Fibroblast of skin of right biceps (primary cell): ENCODE measurements around the gene ROBO1.

Experiments used
- DNase-seq: peaks from one replicate; pipeline ENCODE4 v3.0.0-alpha.2; 2013

Gene ROBO1

DNA sequence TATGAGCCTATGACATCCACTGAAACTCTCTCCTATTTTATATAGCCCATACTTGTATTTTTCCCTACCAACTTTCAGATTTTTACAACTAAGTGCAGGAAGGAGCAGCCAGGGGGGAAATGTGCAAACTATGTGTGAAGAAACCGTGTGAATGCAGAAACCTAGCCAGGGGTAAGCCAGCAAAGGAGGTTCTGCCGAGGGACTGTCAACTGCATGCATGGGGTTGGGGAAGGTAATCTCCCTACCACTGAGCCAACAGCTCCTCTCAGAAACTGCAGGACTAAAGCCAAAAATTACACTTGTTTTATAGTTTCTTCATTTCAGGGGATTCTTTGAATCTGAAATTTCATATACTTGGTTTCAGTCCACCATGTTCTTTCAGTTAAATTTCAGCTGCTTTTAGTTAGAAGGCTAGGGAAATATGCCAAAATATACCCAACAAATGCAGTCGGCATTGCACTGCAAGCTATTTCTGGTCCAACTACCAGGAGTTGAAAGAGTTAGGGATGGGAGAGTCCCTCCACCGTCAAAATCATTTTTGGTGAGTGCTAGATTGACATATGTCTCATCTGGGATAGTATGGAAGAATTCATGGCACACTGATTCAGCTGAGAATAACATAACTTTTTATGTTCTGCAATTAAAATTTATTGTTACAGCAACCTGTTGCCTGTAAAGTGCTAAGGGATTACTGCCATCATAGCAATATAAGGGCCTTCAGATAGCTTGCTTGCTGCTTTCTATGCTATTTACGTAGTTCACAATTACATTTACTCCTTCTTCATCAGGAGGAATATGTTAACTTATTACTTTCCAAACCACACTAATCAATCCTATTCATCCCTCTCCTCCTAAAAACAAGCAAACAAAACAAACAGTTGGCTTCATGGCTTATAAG, 904.2 kb downstream of the ROBO1 start:
- no peak for DNase-seq

DNA sequence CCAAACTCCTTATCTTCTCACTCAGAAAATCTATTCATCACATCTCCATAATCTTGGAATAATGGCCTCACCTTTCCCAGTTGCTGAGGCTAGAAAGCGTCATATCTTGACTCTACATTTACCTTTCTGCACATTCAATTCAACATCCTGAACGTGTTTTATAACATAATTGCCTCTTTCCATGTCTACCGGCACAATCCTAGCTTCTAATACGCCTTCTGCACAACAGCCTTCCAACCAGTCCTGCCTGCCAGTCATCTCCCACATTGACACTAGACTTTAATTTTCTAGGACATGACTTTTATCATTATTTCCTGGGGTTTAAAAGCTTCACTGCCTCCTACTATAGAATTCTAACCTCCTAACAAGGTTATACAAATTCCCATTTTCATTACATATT, 906.6 kb downstream of the ROBO1 start:
- DNase-seq = no peak

DNA sequence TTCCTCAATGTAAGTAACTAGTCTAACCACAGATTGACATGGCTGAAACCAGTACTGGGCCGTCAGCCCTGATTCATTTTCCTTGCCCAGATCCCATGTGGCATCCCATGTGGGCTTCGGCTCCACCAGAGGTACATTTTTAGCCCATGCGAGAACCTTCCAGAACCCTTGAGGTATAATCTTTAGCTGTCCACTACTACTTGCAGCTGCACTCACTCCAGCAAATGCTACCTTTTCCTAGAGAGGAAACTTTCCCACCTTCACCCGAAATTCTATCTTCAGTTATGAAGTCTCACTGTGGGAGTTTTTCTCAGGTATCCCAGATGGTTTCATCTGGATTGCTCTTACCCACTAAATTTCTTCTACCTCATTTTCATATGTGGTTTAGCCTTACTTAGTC, 907.2 kb downstream of the ROBO1 start:
- DNase-seq = no peak

DNA sequence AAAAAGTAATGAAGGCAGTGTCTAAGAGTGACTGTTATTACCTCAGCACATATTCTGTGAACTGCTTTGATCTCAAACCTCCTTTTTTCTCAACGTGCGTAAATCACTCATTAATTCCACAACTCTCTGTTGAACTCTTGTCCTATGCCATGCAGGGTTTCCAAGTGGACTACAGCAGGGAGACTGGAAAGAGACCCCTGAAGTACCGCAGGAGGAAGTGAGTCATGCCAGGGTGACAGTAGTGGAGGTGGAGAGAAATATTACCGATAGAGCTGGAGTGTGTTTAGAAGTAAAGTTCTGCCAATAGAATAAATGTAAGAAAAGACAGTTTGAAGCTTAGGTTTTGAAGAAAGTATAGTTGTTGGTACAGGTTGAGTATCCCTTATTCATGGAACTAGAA, 908.9 kb downstream of the ROBO1 start:
- no peak for DNase-seq

DNA sequence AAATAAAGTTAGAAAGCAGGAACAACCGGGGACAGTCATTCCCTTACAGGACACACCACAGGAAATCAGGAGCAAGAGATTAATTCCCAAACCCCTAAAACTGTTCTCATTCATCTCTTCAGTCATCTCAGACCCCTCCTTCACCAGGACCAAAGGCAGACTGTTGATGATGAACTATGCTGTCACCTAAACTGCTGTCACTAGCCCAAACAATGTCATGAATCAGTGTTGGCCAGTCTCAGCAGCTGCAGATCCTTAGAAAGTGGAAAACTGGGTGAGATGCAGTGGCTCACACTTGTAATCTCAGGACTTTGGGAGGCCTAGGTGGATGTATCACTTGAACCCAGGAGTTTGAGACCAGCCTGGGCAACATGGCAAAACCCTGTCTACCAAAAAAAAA, 909.6 kb downstream of the ROBO1 start:
- no peak for DNase-seq

DNA sequence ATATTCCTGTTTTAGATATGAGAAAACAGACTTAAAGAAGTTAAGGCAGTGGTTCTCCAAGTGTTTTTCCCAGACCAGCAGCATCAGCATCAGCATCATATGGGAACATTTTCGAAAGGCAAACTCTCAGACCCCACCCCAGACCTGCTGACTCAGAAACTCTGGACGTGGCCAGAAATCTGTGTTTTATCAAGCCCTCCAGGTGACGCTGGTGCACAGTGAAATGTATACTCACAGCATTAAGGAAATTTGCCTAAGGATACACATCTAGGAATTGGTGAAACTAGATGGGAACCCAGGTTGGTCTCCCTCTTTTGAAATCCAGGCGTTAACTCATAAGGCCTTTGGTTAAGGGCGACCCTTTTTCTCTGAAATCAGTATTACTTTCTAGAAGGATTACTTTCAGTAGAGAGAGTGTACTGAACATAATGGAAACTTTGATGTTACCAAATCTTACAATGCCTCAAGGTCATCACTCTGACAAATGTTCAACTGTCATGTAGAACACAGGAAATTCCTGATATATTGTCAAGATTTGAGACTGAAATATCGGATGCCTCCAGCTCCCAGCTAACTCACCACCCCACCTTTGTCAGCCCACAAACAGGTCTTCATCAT, 910.2 kb downstream of the ROBO1 start:
- no peak for DNase-seq

DNA sequence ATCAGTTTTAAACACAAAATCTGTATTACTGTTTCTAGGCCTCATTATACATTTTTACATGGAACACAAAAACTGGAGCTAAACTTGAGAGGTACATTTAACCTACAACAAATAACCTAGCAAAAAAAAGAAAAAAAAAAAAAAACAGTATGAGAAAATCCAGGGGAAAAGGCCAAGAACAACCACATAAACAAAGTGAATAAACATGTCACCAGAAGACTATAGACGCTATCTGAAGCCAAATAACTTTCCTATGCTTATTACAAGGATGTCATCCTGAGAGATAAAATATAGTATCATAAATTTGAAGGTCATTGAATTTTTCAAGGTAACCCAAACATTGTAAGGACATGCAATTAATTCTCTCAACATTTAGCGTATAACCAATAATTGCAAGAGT, 911.6 kb downstream of the ROBO1 start:
- no peak for DNase-seq

DNA sequence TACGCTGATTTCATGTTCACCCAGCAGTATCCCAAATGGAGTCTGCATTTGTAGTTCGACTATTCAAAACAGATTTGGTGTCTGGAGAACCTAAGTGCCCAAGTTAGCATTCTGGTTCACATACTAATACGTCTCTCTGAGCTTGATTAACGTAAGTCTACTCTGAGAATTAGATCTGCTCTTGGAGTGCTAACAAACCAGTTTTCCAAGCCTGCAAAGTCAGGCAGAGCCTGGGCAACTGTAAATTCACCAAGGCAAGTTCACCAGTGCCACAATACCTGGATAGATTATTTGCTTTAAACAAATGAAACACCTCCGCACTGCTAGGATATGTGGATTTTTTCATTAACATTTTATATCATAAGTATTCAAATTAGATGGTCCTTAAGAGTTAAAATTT, 912.6 kb downstream of the ROBO1 start:
- DNase-seq = no peak

DNA sequence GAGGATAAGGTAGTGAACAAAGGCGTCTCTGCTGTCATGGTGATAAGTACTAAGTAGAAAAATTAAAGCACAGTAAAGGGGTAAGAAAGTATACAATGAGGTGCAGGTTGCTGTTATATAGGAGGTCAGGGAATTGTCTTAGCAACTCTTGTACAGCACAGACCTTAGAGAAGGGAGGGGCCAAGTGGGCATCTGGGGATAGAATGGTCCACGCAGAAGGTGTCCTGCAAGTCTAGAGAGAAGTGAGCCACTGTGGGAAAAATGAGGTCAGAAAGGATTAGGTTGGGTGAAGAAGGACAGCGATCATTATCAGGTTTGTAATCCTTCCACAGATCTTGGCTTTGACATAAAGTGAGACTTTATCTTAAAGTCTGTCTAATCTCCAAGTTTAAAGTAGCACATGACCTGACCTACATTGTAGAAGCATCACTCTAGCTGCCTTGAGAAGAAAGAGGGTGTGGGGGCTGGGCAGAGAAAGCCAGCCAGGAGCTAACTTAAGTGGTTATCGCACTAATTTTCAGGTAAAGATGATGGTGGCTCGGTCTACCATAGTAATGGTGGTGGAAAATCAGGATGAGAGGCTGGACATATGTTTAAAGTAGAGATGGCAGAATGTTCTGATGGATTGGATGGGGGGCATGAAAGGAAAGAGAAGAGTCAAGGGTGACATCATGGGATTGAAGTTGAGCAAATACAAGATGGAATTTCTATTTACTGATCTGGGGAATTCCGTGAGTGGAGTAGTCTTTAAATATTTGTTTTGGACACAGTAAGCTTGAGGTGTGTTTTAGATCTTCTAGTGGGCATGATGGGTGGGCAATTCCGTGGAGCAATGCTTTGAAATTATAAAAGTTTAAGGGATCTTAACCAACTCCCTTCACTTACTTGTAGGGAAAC, 919.2 kb downstream of the ROBO1 start:
- no peak for DNase-seq

DNA sequence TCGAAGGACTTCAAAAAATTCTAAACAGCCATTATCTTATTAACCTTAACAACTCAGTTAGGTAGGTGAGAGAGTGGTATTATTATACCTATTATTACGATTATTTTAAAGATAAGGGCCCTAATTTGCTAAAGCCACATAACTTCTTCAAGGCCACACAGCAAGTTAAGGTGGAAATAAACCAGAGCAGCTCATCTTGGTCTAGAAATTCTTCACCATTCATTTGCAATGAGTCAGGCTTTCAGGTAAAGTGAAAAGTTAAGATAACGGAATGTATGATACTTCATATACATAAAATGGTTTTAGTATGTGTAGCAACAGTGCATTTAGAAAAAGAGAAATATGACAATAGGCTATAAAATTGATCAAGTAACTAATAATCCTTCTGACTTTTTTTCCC, 920.2 kb downstream of the ROBO1 start:
- DNase-seq = no peak

DNA sequence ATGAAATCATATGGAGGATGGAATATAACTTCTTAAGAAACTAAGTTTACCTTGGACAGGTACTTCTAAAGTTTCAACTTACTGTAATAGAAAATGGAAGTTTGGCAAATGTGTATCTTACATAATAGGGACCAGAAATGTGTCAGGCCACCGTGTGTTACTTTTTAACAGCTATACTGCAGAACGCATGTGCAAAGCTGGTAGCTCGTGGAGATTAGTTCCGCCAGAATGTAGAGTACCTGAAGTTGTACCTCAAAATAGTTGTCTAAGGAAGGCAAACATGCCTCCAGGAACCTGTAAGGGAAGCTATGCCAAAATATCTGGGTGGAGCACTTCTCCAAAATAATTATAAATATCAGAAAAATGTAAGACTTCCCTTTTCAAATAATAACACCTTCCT, 920.6 kb downstream of the ROBO1 start:
- no peak for DNase-seq

DNA sequence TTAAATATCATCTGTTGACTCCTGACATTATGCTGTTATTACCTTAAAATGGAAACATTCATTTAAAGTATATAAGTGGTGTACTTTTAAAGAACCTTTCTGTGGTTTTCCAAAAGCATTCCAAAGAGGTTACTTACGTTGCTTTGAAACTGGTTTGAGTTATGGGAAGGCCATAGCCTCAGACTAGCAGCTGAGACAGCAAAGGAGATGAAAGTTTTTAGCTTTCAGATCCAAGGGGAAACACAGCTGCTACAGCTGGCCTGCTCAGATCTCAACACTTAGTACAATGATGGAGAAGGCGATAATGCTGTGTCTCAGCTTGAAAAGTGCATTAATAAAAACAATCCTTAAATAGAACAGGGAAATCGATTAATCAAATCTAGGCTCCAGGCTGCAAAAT, 921.1 kb downstream of the ROBO1 start:
- DNase-seq = peak; percentile 70

DNA sequence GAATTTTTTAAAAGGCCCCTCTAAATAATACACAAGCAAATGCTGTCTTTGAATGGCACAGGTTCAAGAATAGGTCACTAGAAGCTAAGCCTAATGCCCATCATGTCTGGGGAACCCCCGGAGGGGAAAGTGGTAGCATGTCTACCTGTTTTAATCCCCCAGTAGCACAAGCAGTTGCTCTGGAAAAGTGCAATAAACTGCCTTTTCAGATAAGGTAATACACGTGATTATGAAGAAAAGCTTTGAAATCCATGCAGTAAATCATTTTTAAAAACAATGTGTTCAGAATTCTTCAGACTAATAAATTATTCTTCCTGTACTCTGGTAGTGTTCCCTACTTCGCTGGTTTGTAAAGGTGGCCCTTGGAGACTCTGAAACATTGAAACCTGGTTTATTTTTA, 922.2 kb downstream of the ROBO1 start:
- no peak for DNase-seq

DNA sequence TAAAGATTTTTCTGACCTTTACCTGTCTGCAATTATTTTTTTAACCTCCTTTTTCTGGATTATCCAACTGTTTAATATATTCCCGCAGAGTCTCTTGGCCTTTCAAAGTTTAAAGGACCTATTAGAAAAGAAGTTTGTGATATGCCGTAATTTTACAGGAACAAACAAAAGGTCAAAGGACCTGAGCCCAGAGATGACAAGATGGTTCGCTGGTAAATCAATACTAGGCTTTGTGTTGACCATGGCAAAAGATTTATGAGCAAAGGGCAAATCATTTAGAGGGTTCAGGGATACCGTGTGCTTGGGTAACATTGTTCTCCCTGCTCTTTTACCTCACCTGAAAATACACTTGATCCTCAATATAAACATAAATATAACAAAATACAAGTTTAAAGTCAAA, 923.5 kb downstream of the ROBO1 start:
- DNase-seq = no peak

DNA sequence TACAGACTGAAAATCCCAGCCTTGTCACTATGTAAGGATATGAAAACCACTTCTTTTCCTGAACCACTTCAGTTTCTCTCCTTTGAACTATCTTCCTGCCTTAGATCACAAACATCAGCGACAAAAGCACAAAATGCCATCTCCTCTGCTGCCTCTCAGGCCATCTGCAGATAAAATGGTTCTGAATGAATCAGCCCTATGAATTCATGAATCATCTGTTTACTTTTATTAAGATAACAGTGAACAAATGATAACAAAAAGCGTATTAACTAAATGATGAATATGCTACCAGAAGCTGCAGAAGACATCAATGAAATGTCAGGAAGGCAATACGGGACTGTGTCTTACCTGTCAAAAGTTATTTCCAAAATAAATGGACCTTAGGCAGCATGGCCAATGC, 928.1 kb downstream of the ROBO1 start:
- no peak for DNase-seq

DNA sequence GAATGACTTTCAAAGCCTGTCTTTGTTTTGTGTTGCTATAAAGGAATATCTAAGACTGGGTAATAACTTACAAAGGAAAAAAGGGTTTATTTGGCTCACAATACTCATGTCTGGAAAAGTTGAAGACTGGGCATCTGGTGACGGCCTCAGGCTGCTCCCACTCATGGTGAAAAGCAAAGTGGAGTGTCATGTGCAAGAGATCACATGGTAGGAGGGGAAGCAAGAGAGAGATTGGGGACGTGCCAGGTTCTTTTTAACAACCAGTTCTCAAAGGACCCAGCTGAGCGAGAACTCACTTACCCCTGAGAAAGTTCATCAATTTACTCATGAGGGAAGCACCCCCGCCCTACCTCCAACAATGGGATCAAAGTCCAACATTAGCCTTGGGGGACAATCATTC, 929.4 kb downstream of the ROBO1 start:
- no peak for DNase-seq

DNA sequence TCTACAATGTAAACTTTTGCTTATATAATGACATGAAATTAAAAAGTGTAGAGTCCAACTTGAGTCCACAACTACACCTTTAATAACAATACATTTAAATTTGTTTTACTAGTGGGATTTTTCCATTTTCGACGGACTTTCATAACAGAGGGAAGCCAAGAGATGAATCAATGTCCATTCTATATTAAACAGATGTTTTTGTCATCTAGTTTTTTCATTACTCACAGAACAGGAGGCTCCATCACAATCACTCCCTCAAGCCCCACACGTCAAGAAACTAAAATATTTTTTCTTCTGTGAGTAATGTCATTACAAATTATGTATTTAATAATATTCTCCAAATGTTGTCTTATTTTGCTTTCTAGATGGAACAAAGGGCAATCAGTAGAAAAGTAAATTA, 932.9 kb downstream of the ROBO1 start:
- DNase-seq = no peak

DNA sequence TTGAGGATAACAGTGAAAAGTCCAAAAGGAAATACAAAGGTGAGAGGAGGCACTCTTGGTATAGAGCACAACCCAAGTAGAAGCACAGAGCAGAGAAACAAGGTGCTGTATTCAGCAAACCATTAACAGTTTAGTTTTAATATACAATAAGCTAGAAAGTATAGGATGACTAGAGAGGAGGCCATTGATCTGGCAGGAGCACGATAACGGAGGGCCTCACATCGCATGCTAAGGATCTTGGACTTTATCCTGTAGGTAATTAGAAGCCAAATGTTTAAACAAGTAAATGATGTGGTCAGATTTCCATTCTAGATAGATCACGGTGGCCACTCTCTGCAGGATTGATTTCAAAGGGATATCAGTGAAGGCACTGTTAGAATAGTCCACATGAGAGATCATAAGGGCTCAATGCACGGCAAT, 935.0 kb downstream of the ROBO1 start:
- DNase-seq = no peak

DNA sequence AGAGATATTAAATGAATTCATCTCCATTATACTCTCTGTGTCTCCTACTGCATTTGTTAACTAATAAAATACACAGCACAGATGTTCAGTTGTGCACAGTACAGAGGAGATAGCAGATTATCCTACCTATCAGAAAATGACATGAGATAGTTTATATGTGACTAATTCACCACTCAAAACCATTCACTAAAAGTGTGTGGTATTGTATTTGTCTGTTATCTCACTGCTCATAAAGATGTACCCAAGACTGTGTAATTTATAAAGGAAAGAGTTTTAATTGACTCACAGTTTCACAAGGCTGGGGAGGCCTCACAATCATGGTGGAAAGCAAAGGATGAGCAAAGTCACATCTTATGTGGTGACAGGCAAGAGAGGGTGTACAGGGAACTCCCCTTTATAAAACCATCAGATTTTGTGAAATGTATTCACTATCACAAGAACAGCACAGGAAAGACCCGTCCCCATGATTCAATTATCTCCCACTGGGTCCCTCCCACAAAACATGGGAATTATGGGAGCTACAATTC, 936.3 kb downstream of the ROBO1 start:
- DNase-seq = no peak

DNA sequence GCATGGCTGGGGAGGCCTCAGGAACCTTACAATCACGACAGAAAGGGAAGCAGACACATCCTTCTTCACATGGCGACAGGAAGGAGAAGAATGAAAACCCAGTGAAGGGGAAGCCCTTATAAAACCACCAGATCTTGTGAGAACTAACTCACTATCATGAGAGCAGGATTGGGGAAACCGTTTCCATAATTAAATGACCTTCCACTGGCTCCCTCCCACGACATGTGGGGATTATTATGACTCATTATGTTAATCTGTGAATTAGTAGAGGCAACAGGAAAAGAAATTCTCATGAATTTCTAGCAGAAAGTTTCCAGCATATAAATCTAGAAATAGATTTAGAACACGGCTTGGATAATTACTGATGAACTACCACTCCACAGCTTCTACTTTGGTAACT, 937.3 kb downstream of the ROBO1 start:
- no peak for DNase-seq

DNA sequence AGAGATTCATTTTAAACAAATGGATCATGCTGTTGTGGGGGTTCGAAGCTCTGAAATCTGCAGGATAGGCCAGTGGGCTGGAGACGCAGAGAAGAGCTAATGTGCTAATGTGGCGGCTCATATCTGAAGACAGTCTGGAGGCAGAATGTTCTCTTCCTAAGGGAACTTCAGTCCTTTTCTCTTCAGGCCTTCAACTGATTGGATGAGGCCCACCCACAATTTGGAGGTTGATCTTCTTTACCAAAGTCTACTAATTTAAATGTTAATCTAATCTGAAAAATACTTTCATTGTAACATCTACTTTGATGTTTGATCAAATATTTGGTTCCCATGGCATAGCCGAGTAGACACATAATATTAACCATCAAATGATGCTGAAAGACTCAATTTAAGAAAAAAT, 940.2 kb downstream of the ROBO1 start:
- DNase-seq = no peak

DNA sequence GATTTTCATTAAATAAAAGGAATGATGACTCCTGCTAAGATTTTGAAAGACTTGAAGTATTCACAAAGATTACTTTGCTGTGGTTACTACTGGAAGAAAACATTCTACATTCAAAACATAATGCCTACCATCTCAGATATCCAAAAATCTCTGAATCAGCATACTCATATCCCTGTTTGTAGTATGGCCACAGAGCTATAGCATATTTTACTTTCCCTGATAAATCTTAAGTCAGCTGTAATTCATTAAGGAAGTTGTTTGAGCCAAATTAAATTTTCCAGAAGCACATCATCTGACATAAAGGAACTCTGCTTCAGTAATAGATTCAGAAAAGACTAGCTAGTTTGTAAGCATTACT, 942.0 kb downstream of the ROBO1 start:
- DNase-seq = peak; percentile 47

DNA sequence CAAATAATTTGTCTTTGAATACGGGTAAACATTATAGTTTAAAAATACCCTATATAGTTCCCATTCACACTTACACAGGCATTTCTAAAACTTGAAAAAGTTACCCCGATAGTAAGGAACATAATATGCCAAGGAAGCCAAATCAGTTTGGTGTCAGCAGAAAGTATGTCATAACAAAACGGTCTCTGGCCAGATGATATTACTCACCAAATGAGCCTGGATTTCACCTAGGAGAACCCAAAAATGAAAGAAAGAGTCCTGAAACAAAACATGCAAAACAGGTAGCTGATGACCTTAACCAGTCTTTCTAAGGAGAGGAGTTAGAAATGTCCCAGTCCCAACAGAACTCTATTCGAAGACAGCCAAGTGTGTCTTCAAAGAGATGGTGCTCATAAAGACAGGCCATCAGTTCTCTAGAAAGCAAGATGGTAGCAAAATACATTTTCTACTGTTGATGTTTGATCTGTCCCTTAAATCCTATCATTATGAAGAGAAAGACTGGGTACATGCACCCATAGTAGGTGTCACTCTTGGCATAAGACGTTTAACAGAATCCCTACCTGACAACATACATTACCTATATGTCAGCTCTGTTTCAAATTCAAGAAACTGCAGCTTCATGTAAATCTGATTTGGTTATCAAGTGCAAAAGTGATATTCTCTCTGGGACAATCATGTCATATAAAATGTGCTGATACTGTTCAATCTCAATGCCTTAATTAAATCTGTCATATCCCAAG, 942.5 kb downstream of the ROBO1 start:
- DNase-seq = no peak
